Epithelial cell of esophagus (primary cell): ENCODE measurements around the gene CSNK1G1.

Source experiments
- DNase-seq: peaks from one replicate; pipeline ENCODE4 v3.0.0; 2010; ENCODE audit warnings: low read depth
- H3K4me3 ChIP-seq: 2 replicates; pipeline ENCODE4 v1.5.1; 2011; ENCODE audit warnings: mild to moderate bottlenecking, low read length, control low read depth
- TF ChIP-seq, protein P1 (sequence below): IDR thresholded peaks from 2 replicates; pipeline ENCODE4 v1.5.1; 2011; ENCODE audit warnings: low read depth, mild to moderate bottlenecking, low read length, control low read depth, inconsistent platforms; ENCODE audit not compliant: insufficient read depth; ENCODE audit errors: missing control alignments

Gene CSNK1G1

DNA sequence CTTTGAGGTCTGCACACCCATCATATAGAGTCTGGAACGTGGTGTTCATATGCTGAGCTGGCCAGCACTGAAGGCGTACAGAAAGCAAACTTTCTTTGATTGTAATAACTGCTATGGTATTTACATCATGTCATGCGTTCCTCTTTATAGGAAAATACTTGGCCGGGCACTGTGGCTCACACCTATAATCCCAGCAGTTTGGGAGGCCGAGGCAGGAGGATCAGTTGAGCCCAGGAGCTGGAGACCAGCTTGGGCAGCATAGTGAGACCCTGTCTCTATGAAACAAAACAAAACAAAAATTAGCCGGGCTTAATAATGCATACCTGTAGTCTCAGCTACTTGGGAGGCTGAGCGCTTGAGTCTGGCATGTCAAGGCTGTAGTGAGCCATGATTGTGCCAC, 207.8 kb downstream of the CSNK1G1 start:
- TF ChIP-seq, protein P1, sequence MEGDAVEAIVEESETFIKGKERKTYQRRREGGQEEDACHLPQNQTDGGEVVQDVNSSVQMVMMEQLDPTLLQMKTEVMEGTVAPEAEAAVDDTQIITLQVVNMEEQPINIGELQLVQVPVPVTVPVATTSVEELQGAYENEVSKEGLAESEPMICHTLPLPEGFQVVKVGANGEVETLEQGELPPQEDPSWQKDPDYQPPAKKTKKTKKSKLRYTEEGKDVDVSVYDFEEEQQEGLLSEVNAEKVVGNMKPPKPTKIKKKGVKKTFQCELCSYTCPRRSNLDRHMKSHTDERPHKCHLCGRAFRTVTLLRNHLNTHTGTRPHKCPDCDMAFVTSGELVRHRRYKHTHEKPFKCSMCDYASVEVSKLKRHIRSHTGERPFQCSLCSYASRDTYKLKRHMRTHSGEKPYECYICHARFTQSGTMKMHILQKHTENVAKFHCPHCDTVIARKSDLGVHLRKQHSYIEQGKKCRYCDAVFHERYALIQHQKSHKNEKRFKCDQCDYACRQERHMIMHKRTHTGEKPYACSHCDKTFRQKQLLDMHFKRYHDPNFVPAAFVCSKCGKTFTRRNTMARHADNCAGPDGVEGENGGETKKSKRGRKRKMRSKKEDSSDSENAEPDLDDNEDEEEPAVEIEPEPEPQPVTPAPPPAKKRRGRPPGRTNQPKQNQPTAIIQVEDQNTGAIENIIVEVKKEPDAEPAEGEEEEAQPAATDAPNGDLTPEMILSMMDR: no peak
- no peak overlapping the region for H3K4me3 ChIP-seq
- DNase-seq: no peak

DNA sequence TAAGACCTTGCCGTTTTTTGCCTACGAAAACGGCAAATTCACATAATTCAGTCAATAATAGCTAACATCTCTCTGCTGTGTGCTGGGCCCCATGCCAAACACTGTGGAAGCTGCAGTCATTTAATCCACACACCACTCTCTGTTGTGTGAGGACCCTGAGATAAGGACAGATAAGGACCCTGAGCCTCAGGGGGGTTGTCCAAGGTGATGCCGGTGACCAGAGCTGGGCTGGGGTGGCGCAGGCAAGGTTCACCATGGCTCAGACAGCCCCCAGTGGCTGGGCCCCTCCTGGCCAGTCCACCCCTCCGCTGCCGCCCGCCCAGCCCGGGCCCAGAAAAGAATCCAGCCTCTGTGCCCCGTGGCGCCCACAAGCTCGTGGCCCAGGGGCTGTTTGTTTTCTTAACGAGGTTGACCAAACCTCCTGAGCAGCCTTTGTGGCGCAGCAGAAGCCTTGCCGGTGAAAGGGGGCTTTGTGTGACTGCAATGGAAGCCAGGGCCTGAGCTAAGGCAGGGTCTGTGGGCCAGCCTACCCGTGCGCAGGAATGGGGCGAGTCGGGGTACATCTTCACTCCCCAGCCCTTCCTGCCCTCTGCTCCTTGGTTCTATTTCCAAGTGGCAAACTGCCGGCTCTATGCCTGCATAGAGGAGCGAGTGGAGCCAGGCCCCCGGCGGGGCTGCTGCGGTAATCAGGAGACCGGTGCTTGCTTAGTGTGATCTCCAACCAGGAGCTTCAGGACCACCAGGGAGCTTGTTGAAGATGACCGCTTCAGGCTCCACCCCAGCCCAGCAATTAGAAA, 208.9 kb downstream of the CSNK1G1 start:
- no peak for DNase-seq
- TF ChIP-seq, protein P1: no peak
- H3K4me3 ChIP-seq: no peak overlapping the region

DNA sequence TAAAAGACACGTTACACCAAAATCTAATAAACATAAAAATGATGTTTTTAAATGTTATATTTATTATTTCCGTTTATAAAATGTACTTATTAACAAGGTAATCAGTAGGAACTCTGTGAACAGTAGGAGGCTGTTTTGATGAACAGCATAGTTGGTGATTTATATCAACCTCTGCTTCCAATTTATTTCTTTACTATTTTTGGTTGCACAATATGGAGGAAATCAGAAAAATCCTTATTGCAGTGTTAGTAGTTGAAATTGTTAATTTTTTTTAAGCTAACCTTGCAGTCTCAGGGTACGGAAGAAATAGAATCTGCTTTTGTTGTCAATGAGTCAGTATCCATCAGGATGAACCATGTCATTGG, 209.5 kb downstream of the CSNK1G1 start:
- no peak overlapping the region for H3K4me3 ChIP-seq
- TF ChIP-seq, protein P1: no peak
- no peak for DNase-seq

DNA sequence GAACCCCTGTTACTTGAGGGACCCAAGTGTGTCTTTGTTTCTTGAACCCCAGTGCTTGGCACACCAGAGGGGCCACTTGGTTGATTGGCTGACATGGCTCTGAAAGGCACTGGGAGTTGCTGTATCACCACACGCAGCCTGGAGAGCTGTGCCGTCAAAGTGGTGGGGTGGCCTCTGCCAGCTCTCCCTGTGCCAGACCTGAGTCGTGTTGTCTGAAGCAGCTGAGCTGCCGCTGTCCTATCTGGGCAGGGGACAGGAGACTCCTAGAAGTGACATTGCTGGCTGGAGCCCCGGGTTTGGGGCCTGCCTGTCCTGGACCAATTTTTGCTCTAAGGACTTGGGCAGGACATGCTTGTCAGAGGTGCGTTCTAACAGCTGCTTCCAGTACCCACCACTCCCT, 209.9 kb downstream of the CSNK1G1 start:
- DNase-seq: no peak
- no peak overlapping the region for H3K4me3 ChIP-seq
- TF ChIP-seq, protein P1: no peak

DNA sequence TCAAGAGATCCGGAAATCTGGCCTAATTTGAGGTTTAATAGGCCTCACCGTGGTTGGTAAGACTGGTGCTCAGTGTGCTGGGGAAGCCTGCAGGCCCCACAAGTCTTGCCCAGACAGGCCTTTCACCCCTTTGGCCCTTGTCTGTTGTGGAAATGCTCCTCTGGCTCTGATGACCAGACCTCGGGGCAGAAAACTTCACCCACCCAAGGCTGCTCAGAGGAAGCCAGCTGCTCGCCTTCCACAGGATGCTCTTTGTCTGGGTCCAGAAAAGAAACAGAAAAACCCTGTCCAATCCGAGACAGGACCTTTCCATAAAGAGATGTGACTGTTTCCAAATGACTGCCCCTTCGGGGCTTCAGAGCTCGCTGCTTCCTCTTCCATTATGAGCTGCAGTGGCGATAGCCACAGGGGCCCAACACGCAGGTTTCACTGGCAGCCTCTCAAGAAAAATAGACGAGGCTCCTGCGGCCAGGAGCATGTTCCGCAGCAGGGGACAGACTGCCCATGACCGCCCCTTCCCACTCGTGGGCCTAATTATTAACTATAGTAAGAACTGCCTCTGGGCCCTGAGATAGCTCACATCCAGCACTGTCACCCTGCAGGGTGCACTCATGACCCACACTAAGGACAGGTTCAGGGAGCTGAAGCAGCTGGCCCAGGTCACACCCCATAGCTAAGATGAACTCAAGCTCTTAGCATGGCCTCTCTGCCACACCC, 211.2 kb downstream of the CSNK1G1 start:
- TF ChIP-seq, protein P1: no peak
- DNase-seq: no peak
- no peak overlapping the region for H3K4me3 ChIP-seq

DNA sequence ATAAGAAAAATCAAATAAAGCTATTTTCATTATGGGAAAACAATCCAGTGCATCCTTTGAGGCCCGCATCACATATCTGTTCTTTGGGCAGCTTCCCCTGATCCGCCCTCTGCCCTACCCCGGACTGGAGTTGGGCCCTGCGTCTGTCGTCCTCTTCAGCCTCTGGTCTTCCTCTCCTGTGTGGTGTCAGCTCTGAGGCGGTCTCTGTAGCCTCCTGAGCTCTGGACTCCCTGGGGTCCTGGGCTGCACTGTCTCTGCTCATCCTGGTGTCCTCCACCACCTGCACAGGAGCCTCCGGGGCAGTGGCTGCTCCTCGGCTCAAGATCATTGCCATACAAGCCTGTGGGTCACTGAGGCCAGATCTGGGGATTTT, 211.8 kb downstream of the CSNK1G1 start:
- DNase-seq: no peak
- TF ChIP-seq, protein P1: no peak
- H3K4me3 ChIP-seq: no peak overlapping the region
